HG02938 (cell line): ENCODE measurements around the gene HDHD3.
A peak's percentile ranks its signal among the peaks of the same experiment; 100 is the strongest.

Experiments used
- ATAC-seq: cut with Tn5 transposase; IDR thresholded peaks from one replicate; pipeline ENCODE4 v1.9.1; 2021; ENCODE audit warnings: mild to moderate bottlenecking, moderate library complexity; ENCODE audit not compliant: unreplicated experiment

HDHD3 gene

GRCh38 chr9:113340011-113340699 is 36.6 kb downstream of the HDHD3 start, which contains the start of gene WDR31:
WDR31 (minus strand) TSS chr9:113340275; CDS start chr9:113332022, 8,253 bp downstream.
- peak; percentile 92 for ATAC-seq

- no peak for ATAC-seq
These were observed 39.1 kb downstream of the HDHD3 start for GRCh38 chr9:113337714-113338113.

DNA sequence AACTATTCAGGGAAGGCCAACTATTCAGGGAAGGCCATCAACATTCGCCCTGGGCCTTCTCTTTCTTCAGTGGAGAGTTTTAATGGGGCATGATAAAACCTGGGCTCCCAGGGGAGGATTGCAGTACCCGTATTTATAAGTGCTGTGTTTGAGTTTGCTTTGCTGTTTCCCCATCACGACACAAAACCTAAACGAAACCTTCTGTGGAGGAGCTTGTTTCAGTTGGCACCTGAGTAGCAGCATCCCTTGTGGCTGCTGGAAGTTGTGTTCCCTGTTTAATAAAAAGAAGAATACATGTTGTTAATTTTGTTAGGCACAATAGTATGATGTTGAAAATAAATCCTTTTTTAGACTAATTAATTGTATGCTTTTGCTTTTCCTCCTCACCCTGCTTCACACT is 45.0 kb downstream of the HDHD3 start:
- ATAC-seq, result no peak

DNA sequence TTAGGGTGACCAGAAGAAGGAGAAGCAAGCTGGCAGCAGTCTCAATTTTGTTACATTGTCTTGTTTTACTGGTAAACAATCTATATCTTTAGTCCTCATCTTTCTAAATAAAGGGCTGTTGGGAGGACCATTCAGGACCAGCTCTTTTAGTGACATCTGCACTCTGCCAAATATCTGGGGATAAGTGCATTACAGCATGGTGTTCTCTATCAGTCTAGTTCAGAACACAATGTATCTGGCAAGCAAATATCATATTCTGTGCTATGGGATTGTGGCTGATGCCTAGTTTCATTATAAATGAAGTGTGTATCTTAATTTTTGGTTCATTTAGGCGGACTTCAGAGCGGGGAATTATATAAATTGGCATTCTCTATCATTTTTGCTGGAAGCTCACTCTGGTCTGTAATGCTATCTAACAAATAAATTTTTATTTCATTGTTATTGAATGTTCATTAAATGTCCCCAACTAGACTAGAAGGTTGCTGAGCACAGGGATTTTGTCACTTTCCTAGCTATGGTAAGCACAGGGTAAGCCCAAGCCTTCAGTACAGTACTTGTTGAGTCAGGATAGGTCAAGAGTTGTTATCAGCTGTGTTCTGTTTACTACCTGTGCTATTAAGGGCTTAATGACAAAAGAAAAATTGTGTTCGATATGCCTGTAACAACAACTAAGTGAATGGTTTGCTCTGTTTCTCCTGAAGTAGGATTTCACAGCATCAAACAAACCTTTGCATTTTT is 48.6 kb downstream of the HDHD3 start:
- no peak for ATAC-seq

DNA sequence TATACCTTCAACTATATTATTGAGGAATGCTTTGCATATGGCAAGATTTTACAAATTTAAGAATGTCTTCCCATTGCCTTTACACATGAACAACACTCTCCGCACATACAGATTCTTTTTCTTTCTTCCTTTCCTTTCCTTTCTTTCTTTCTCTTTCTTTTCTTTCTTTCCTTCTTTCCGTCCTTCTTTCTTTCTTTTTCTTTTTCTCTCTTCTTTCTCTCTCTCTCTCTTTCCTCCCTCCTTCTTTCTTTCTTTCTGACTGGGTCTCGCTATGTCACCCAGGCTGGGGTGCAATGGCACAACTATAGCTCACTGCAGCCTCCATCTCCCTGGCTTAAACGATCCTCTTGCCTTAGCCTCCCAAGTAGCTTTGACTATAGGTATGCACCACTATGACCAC is 50.6 kb downstream of the HDHD3 start:
- no peak for ATAC-seq
